ENCODE data around the gene OR10A6. TPM values are rescaled to one million over a fixed set of nuclear protein-coding genes. Genes with fewer than 3 reads are reported as not detected.

The OR10A6 gene
- total RNA-seq, 1 donor from 2014 or later: 0.07 TPM

DNA sequence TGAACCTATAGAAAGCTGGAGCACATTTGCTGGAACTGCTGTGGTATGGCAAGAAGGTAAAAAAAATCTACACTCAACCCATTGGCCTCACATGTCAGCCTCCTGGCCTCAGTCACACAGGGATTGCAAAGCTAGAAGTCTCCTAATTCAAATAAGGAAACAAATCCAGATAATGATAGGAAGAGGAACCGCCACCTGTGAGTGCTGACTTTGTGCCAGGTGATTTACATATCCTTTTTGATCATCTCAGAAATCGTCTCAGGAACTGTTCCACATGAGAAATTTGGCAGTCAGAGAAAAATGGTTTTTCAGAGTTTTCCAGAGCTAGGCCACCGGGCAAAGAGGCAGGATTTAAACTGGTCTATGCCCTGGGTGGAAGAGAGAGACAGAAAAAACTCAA is 33.2 kb upstream of the OR10A6 start:
- Histone ChIP-seq H3K27ac (ENCODE audit: low read depth, low read length) (peak overlapping the region; percentile 94), H3K4me2 (ENCODE audit: low read length) (peak overlapping the region; percentile 62)

DNA sequence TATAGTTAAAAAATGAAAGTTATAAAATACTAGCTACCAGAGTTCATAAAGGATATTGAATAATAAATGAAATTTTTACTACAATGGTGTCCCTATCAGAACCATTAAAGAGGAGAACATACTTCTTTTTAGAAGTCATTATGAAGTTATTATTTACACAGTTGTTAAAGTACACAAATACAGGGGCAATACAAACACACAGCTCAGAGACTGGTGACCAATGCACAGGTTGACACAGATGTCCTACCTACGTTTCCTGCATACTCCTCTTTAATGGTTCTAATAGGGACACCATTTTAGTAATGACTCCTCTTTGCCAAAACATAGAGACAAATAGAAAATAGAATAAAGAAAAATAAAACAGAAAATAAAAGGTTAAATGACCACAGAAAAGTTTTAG is 24.1 kb upstream of the OR10A6 start:
- H3K36me3 ChIP-seq (ENCODE audit: insufficient read depth, low read length): no peaks in the 10 kb centered on the region
- DNase-seq (ENCODE audit: low read depth) (no peak), FAIRE-seq (no peak)
- Mint-ChIP-seq H3K4me3 (ENCODE audit: unreplicated experiment) (no peak overlapping the region), H3K36me3 (ENCODE audit: low read depth, unreplicated experiment) (no peaks in the 10 kb centered on the region), H3K27me3 (ENCODE audit: low read depth, unreplicated experiment) (peaks cover 4% of the 10 kb centered on the region), H3K9me3 (ENCODE audit: unreplicated experiment) (peaks cover 3% of the 10 kb centered on the region), H3K4me1 (ENCODE audit: low read depth, unreplicated experiment) (no peaks in the 10 kb centered on the region), H3K27ac (ENCODE audit: unreplicated experiment) (no peak overlapping the region)
- H3K27ac ChIP-seq (ENCODE audit: low read depth, low read length): no peak overlapping the region
- H3K9me3 ChIP-seq (ENCODE audit: insufficient read depth, low read depth, low read length): no peaks in the 10 kb centered on the region
- H3K27me3 ChIP-seq (ENCODE audit: insufficient read depth, low read length): no peaks in the 10 kb centered on the region
- no peaks in the 10 kb centered on the region for H3K4me1 ChIP-seq (ENCODE audit: insufficient read depth, low read length)
- H3K4me2 ChIP-seq (ENCODE audit: low read length): no peak overlapping the region
- no peak for TF ChIP-seq EZH2 (IDR thresholded peaks at IDR 0.05; ENCODE audit: insufficient read depth, low read length)
- TF ChIP-seq, protein P1, sequence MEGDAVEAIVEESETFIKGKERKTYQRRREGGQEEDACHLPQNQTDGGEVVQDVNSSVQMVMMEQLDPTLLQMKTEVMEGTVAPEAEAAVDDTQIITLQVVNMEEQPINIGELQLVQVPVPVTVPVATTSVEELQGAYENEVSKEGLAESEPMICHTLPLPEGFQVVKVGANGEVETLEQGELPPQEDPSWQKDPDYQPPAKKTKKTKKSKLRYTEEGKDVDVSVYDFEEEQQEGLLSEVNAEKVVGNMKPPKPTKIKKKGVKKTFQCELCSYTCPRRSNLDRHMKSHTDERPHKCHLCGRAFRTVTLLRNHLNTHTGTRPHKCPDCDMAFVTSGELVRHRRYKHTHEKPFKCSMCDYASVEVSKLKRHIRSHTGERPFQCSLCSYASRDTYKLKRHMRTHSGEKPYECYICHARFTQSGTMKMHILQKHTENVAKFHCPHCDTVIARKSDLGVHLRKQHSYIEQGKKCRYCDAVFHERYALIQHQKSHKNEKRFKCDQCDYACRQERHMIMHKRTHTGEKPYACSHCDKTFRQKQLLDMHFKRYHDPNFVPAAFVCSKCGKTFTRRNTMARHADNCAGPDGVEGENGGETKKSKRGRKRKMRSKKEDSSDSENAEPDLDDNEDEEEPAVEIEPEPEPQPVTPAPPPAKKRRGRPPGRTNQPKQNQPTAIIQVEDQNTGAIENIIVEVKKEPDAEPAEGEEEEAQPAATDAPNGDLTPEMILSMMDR (IDR thresholded peaks at IDR 0.05; ENCODE audit: insufficient read depth, low read depth, low read length): no peak
- H3K4me3 ChIP-seq (ENCODE audit: insufficient read depth, low read depth, low read length): no peak overlapping the region
- H3K9ac ChIP-seq (ENCODE audit: low read length): no peak overlapping the region
- no peaks in the 10 kb centered on the region for H3K79me2 ChIP-seq (ENCODE audit: insufficient read depth, low read length)
- no peak overlapping the region for H2AFZ ChIP-seq (ENCODE audit: low read depth, low read length)
- H4K20me1 ChIP-seq (ENCODE audit: insufficient read depth, low read length): no peaks in the 10 kb centered on the region

More for the DNA sequence above, 33.2 kb upstream of the OR10A6 start:
- DNase-seq (ENCODE audit: low read depth): no peak
- Histone ChIP-seq H3K4me3 (ENCODE audit: insufficient read depth, low read depth, low read length) (no peak overlapping the region), H3K9me3 (ENCODE audit: insufficient read depth, low read depth, low read length) (no peaks in the 10 kb centered on the region), H3K4me1 (ENCODE audit: insufficient read depth, low read length) (peaks cover 13% of the 10 kb centered on the region), H4K20me1 (ENCODE audit: insufficient read depth, low read length) (no peaks in the 10 kb centered on the region), H2AFZ (ENCODE audit: low read depth, low read length) (no peak overlapping the region), H3K36me3 (ENCODE audit: insufficient read depth, low read length) (no peaks in the 10 kb centered on the region), H3K79me2 (ENCODE audit: insufficient read depth, low read length) (no peaks in the 10 kb centered on the region), H3K9ac (ENCODE audit: low read length) (peak overlapping the region; percentile 78), H3K27me3 (ENCODE audit: insufficient read depth, low read length) (no peaks in the 10 kb centered on the region)
- H3K27me3 Mint-ChIP-seq (ENCODE audit: low read depth, unreplicated experiment): peaks cover 5% of the 10 kb centered on the region
- peaks cover 8% of the 10 kb centered on the region for H3K9me3 Mint-ChIP-seq (ENCODE audit: unreplicated experiment)
- TF ChIP-seq, protein P1 (IDR thresholded peaks at IDR 0.05; ENCODE audit: insufficient read depth, low read depth, low read length): no peak
- no peak for TF ChIP-seq EZH2 (IDR thresholded peaks at IDR 0.05; ENCODE audit: insufficient read depth, low read length)
- peaks cover 2% of the 10 kb centered on the region for H3K36me3 Mint-ChIP-seq (ENCODE audit: low read depth, unreplicated experiment)
- no peak overlapping the region for H3K4me3 Mint-ChIP-seq (ENCODE audit: unreplicated experiment)
- H3K4me1 Mint-ChIP-seq (ENCODE audit: low read depth, unreplicated experiment): peaks cover 38% of the 10 kb centered on the region
- no peak for FAIRE-seq
- peak overlapping the region; percentile 55 for H3K27ac Mint-ChIP-seq (ENCODE audit: unreplicated experiment)

DNA sequence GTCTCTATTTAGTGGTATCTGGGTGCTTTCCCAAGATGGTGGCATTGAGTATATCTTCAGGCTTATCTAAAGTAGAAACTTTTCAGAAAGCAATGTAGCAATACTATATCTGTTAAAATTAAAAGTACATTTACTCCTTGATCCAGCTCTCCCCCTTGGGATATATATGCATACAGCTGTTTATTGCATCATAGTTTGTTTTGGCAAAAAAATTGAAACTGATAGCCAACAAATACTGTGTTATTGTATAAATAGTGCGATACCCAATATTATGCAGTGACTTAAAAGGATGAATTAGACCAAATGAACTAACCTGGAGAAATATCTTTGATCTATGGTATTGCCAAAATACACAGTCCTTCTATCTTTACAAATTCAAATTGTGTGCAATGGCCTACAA is 18.9 kb upstream of the OR10A6 start:
- H3K36me3 ChIP-seq (ENCODE audit: insufficient read depth, low read length): no peaks in the 10 kb centered on the region
- DNase-seq (ENCODE audit: low read depth): no peak

More for the DNA sequence above, 18.9 kb upstream of the OR10A6 start:
- no peak overlapping the region for H3K4me3 Mint-ChIP-seq (ENCODE audit: unreplicated experiment)
- no peaks in the 10 kb centered on the region for H3K9me3 ChIP-seq (ENCODE audit: insufficient read depth, low read depth, low read length)
- H3K4me3 ChIP-seq (ENCODE audit: insufficient read depth, low read depth, low read length): no peak overlapping the region
- no peaks in the 10 kb centered on the region for H4K20me1 ChIP-seq (ENCODE audit: insufficient read depth, low read length)
- H3K79me2 ChIP-seq (ENCODE audit: insufficient read depth, low read length): no peaks in the 10 kb centered on the region
- no peak overlapping the region for H3K9ac ChIP-seq (ENCODE audit: low read length)
- no peak overlapping the region for H3K27ac Mint-ChIP-seq (ENCODE audit: unreplicated experiment)
- H3K4me1 ChIP-seq (ENCODE audit: insufficient read depth, low read length): no peaks in the 10 kb centered on the region
- H3K36me3 Mint-ChIP-seq (ENCODE audit: low read depth, unreplicated experiment): no peaks in the 10 kb centered on the region
- peaks cover 5% of the 10 kb centered on the region for H3K27me3 Mint-ChIP-seq (ENCODE audit: low read depth, unreplicated experiment)
- no peak overlapping the region for H3K4me2 ChIP-seq (ENCODE audit: low read length)
- H3K9me3 Mint-ChIP-seq (ENCODE audit: unreplicated experiment): peaks cover 3% of the 10 kb centered on the region
- no peak for FAIRE-seq
- no peak overlapping the region for H2AFZ ChIP-seq (ENCODE audit: low read depth, low read length)
- H3K27ac ChIP-seq (ENCODE audit: low read depth, low read length): no peak overlapping the region
- no peaks in the 10 kb centered on the region for H3K4me1 Mint-ChIP-seq (ENCODE audit: low read depth, unreplicated experiment)
- TF ChIP-seq, protein P1 (IDR thresholded peaks at IDR 0.05; ENCODE audit: insufficient read depth, low read depth, low read length): no peak
- no peak for TF ChIP-seq EZH2 (IDR thresholded peaks at IDR 0.05; ENCODE audit: insufficient read depth, low read length)
- peaks cover 4% of the 10 kb centered on the region for H3K27me3 ChIP-seq (ENCODE audit: insufficient read depth, low read length)

Data from astrocyte (in vitro differentiated cells and primary cell).